ENCODE data around the gene RGL4.
A peak's percentile ranks its signal among the peaks of the same experiment; 100 is the strongest.
"Not testable (repeated sequence)": the region's sequence is repeated elsewhere in the genome, so short reads cannot be mapped to it uniquely, and the experiment has no call there.

The RGL4 gene

DNA sequence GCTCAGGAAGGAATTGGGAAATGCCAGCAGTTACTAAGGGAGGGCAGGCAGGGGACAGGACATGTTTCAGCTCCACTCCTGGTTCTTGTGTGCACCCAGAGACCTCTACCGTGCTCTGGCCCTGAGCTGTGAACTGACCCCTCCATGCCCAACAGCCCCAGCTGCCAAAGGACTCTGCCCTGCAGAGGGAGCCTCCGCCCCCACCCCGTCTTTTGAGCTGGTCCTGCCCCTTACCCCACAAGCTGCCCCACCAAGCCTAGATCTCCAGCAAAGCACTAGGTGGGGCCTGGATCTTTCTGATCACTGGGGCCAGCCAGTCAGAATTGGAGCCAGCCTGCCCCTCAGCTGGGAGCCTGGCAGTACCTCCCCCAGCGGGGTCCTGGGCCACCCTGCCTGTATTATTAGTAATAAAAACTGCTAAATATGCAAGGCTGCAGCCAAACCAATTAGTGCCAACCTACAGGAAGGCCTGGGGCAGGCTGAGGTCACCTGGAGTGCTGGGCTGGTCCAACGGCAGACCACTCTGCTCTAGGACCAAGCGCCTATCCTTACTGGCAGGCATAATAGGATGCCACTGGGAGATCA is 34.8 kb upstream of the RGL4 start:
- Mint-ChIP-seq H3K27me3 (ENCODE audit: low read depth, poor library complexity) (no peaks in the 10 kb centered on the region), H3K36me3 (ENCODE audit: low read depth) (peaks cover 40% of the 10 kb centered on the region), H3K4me3 (no peak overlapping the region), H3K27ac (peak overlapping the region; percentile 93), H3K9me3 (no peaks in the 10 kb centered on the region), H3K4me1 (peaks cover 17% of the 10 kb centered on the region)
- no peak for DNase-seq
- TF ChIP-seq, protein P1, sequence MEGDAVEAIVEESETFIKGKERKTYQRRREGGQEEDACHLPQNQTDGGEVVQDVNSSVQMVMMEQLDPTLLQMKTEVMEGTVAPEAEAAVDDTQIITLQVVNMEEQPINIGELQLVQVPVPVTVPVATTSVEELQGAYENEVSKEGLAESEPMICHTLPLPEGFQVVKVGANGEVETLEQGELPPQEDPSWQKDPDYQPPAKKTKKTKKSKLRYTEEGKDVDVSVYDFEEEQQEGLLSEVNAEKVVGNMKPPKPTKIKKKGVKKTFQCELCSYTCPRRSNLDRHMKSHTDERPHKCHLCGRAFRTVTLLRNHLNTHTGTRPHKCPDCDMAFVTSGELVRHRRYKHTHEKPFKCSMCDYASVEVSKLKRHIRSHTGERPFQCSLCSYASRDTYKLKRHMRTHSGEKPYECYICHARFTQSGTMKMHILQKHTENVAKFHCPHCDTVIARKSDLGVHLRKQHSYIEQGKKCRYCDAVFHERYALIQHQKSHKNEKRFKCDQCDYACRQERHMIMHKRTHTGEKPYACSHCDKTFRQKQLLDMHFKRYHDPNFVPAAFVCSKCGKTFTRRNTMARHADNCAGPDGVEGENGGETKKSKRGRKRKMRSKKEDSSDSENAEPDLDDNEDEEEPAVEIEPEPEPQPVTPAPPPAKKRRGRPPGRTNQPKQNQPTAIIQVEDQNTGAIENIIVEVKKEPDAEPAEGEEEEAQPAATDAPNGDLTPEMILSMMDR (IDR thresholded peaks at IDR 0.05): no peak

DNA sequence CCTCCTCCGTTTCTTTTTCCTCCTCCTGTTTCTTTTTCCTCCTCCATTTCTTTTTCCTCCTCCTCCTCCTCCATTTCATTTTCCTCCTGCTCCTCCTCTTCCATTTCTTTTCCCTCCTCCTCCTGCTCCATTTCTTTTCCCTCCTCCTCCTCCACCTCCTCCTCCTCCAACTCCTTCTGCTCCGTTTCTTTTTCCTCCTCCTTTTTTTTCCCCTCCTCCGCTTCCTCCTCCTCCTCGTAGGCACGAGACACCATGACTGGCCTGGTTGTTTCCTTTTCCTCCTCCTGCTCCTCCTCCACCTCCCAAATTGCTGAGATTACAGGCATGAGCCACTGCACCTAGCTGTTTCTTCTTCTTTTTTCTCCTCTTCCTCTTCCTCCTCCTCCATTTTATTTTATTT is 33.1 kb upstream of the RGL4 start:
- peaks cover 13% of the 10 kb centered on the region for H3K9me3 Mint-ChIP-seq
- H3K27ac Mint-ChIP-seq: peak overlapping the region; percentile 95
- H3K4me1 Mint-ChIP-seq: peaks cover 17% of the 10 kb centered on the region
- H3K4me3 Mint-ChIP-seq: no peak overlapping the region
- DNase-seq: no peak
- no peaks in the 10 kb centered on the region for H3K27me3 Mint-ChIP-seq (ENCODE audit: low read depth, poor library complexity)
- H3K36me3 Mint-ChIP-seq (ENCODE audit: low read depth): peaks cover 56% of the 10 kb centered on the region
- TF ChIP-seq, protein P1 (IDR thresholded peaks at IDR 0.05): no peak

DNA sequence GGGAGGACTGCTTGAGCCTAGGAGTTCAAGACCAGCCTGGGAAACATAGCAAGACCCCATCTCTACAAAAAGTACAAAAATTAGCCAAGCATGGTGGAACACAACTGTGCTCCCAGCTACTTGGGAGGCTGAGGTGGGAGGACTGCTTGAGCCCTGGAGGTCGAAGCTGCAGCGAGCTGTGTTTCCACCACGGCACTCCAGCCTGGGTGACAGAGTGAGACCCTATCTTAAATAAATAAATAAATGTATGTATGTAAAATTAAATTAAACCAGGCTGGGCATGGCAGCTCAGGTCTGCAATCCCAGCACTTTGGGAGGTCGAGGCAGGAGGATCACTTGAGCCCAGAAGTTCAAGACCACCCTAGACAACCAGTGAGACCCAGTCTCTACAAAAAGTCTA is 30.4 kb upstream of the RGL4 start:
- not testable (repeated sequence) for DNase-seq; H3K27ac Mint-ChIP-seq; H3K27me3 Mint-ChIP-seq (ENCODE audit: low read depth, poor library complexity); H3K4me3 Mint-ChIP-seq
- H3K36me3 Mint-ChIP-seq (ENCODE audit: low read depth): peaks cover 83% of the 10 kb centered on the region
- peaks cover 40% of the 10 kb centered on the region for H3K9me3 Mint-ChIP-seq
- peaks cover 17% of the 10 kb centered on the region for H3K4me1 Mint-ChIP-seq

DNA sequence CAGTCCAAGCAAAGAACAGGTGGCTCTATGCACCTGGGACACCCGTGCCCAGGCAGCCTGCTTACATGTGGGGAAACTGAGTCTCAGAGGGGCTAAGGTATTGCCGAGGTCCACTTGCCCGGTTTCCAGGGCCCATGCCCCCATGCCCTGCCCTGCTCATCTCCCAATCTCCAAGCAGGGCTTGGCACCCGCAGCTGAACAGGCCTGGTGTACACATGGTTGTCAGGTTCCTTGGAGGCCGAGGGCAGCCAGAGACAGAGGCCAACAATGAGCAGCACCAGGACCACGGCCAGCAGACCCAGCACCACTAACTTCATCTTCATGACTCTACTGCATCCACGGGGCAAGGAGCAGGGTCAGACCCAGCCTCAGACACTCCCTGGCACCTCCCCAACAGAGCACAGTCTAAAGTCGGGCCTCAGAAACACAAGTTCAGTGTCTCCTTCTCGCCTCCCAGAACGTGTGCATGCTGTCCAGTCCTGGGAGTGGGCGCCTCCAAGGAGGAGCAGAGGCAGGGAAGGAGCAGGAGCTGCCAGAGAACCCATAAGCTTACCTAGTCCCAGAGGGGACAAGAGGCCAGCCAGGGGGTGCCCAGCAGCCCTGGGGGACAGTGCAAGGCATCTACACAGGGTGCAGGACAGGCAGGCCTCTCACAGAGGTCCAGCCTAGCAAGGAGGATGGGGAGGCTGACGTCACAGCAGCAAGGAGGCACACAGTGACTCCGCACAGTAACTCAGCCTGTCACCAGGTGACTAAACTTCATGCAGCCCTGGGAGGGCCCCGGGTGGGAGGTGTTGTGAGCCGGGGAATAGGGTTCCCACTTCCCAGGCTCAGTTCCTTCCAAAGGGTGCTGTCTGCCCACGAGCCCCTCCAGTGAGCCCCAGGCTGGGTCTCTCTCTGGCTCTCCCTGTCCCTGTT is 20.2 kb upstream of the RGL4 start:
- H3K36me3 Mint-ChIP-seq (ENCODE audit: low read depth): peaks cover 22% of the 10 kb centered on the region
- no peak overlapping the region for H3K27ac Mint-ChIP-seq
- TF ChIP-seq, protein P1 (IDR thresholded peaks at IDR 0.05): no peak
- no peak overlapping the region for H3K4me3 Mint-ChIP-seq
- H3K27me3 Mint-ChIP-seq (ENCODE audit: low read depth, poor library complexity): no peaks in the 10 kb centered on the region
- H3K9me3 Mint-ChIP-seq: peaks cover 14% of the 10 kb centered on the region
- peaks cover 8% of the 10 kb centered on the region for H3K4me1 Mint-ChIP-seq
- DNase-seq: no peak

DNA sequence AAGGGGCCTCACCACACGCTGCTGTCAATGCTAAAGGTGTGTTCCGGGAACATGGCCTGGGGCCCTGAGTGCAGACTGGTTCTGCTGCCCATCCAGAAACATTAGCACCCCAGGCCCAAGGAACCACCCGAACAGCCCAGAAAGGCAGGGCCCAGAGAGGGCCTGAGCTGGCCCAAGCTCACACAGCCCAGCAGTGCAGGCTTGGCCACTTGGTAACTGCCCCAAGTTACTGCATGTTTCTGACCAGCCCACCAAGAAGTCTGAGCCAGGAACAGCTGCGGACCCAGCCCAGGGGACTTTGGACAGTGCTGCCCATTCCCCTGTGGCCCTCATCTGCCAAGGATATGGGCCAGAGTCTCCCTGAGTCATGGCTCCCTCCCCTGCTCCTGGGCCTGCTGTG is 19.4 kb upstream of the RGL4 start:
- H3K4me1 Mint-ChIP-seq; H3K9me3 Mint-ChIP-seq; DNase-seq; H3K27me3 Mint-ChIP-seq (ENCODE audit: low read depth, poor library complexity); H3K4me3 Mint-ChIP-seq; H3K27ac Mint-ChIP-seq: not testable (repeated sequence)
- peaks cover 14% of the 10 kb centered on the region for H3K36me3 Mint-ChIP-seq (ENCODE audit: low read depth)

DNA sequence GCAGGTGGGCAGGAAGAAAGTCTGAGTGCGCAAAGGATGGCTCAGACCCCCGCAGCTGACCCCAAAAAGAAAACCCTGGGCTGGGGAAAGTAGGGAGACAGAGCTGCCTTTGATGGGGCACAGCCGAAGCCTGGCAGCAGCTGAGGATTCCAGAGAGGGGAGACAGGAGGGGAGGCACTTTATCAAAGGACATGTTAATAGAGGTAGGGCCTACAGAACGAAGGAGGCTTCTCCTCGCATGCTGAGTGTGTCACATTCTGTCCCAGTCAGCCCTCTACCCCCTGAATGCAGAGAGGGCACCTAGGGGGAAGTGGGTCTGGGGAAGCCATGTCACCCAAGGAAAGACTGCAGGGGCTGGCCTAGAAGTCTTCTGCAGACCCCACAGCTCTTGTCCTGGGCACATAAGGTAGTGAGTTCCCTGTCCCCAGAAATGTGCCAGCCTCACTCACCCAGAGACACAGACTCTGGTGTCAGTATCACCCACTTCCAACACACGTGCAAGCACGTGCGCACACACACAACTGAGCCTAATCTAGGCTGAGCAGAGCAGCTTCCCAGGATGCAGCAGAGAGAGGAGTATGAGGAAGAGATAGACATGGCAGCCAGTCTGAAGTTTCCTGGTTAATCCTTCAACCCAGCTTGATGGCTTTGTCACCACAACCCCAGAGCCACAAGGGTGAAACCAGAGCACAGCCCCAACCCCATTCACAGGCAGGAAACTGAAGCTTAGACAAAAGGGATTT is 18.3 kb upstream of the RGL4 start:
- H3K4me3 Mint-ChIP-seq; H3K27me3 Mint-ChIP-seq (ENCODE audit: low read depth, poor library complexity); H3K27ac Mint-ChIP-seq; DNase-seq; H3K36me3 Mint-ChIP-seq (ENCODE audit: low read depth); H3K9me3 Mint-ChIP-seq; H3K4me1 Mint-ChIP-seq: not testable (repeated sequence)

DNA sequence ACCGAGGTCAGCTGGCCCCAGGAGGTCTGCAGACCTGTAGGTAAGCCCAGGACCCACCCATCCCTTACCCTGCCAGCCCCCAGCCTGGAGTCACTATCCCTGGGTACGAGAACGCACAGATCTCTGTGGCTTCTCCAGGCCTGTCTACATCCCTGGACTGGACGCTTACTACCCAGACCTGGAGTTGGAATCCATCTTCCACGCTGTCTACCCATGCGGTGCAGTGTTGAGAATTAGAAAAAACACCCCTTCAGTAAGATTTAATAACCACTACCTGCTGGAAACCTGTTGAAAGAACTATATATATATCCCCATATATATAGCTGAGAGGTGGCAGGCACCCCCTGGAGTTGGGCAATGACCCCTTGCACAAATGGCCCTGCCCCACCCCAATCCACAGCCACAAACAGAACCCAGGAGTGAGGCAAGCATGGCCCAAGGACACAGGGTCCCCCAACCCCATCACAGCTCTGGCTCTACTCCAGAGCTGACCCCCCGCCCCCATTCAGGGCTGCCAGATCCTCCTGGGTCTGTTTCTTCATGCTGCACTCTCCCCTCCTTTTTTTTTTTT is 17.7 kb upstream of the RGL4 start:
- DNase-seq: no peak

More for the DNA sequence above, 17.7 kb upstream of the RGL4 start:
- Mint-ChIP-seq H3K27me3 (ENCODE audit: low read depth, poor library complexity) (no peaks in the 10 kb centered on the region), H3K4me3 (no peak overlapping the region), H3K9me3 (no peaks in the 10 kb centered on the region), H3K36me3 (ENCODE audit: low read depth) (peaks cover 4% of the 10 kb centered on the region), H3K27ac (peak overlapping the region; percentile 42), H3K4me1 (peaks cover 12% of the 10 kb centered on the region)
- TF ChIP-seq, protein P1 (IDR thresholded peaks at IDR 0.05): no peak
